Panc1 (cell line): ENCODE data around the gene PDZD2.

ENCODE experiments used
- POLR2AphosphoS5 ChIP-seq: IDR thresholded peaks from 2 replicates; pipeline ENCODE4 v1.6.1; 2012; ENCODE audit warnings: mild to moderate bottlenecking, low read depth, low read length, moderate library complexity
- TF ChIP-seq, protein P1 (sequence below): fragments of 450-650 bp; IDR thresholded peaks from 2 replicates; pipeline ENCODE4 v1.5.1; 2017; ENCODE audit warnings: mild to moderate bottlenecking
- TF ChIP-seq, protein P2 (sequence below), 2 experiments: IDR thresholded peaks; 2 replicates each; pipeline ENCODE4 v1.6.1; 2011 to 2012; ENCODE audit warnings: low read depth in 2 of 2, control low read depth in 1 of 2, low read length in 1 of 2, mild to moderate bottlenecking in 1 of 2, moderate library complexity in 1 of 2; ENCODE audit not compliant: insufficient read depth in 1 of 2

DNA sequence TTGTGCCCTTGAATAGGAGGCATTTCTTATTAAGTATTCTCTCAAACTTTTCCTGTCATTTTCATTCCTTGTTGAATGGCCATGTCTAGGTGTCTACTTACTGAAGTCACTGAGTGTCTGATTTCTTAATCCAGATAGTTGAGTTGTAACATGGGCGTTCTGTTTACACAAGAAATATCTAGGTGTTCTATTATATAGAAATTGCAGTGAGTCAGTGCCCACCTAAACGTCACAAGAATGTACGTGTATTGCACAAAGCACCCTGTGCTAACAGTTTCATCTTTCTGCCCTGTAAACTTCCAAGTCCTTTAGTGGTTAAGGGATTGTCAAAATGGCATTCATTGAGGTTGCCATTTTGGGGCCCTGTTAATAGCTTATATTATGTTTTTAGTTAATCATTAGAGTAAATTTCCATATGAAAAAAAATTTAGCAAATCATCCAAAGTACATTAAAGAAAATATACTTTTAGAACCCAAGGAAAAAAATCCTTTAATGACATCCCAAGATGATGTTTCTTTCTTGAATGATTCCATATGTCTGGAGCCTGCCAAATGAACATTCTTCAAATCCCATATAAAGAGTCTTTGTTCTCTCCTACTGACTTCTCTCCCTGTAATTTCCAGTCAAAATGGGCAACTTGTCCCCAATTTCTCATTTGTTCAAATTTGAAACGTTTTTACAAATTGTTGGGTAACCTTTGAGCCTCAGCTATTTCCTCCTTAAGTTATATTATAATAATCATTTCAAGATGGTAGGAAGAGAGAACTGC lies 421.0 kb downstream of the PDZD2 start:
- TF ChIP-seq, protein P1, sequence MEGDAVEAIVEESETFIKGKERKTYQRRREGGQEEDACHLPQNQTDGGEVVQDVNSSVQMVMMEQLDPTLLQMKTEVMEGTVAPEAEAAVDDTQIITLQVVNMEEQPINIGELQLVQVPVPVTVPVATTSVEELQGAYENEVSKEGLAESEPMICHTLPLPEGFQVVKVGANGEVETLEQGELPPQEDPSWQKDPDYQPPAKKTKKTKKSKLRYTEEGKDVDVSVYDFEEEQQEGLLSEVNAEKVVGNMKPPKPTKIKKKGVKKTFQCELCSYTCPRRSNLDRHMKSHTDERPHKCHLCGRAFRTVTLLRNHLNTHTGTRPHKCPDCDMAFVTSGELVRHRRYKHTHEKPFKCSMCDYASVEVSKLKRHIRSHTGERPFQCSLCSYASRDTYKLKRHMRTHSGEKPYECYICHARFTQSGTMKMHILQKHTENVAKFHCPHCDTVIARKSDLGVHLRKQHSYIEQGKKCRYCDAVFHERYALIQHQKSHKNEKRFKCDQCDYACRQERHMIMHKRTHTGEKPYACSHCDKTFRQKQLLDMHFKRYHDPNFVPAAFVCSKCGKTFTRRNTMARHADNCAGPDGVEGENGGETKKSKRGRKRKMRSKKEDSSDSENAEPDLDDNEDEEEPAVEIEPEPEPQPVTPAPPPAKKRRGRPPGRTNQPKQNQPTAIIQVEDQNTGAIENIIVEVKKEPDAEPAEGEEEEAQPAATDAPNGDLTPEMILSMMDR, result no peak
- TF ChIP-seq, protein P2, sequence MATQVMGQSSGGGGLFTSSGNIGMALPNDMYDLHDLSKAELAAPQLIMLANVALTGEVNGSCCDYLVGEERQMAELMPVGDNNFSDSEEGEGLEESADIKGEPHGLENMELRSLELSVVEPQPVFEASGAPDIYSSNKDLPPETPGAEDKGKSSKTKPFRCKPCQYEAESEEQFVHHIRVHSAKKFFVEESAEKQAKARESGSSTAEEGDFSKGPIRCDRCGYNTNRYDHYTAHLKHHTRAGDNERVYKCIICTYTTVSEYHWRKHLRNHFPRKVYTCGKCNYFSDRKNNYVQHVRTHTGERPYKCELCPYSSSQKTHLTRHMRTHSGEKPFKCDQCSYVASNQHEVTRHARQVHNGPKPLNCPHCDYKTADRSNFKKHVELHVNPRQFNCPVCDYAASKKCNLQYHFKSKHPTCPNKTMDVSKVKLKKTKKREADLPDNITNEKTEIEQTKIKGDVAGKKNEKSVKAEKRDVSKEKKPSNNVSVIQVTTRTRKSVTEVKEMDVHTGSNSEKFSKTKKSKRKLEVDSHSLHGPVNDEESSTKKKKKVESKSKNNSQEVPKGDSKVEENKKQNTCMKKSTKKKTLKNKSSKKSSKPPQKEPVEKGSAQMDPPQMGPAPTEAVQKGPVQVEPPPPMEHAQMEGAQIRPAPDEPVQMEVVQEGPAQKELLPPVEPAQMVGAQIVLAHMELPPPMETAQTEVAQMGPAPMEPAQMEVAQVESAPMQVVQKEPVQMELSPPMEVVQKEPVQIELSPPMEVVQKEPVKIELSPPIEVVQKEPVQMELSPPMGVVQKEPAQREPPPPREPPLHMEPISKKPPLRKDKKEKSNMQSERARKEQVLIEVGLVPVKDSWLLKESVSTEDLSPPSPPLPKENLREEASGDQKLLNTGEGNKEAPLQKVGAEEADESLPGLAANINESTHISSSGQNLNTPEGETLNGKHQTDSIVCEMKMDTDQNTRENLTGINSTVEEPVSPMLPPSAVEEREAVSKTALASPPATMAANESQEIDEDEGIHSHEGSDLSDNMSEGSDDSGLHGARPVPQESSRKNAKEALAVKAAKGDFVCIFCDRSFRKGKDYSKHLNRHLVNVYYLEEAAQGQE (IDR thresholded peaks at IDR 0.05; ENCODE audit: insufficient read depth in 1 of 2, low read depth in 2 of 2, low read length in 1 of 2), result no peak
- TF ChIP-seq POLR2AphosphoS5, result no peak
